GM12878 (cell line): ENCODE measurements around the gene ASIC4. TPM values are rescaled to one million over a fixed set of nuclear protein-coding genes. Genes with fewer than 3 reads are reported as not detected.

ENCODE experiments used
- ATAC-seq: fragments of 200-7000 bp; cut with Tn5 transposase; 3 replicates; pipeline ENCODE4 v1.9.1; 2020; ENCODE audit warnings: mild to moderate bottlenecking, moderate library complexity
- BruUV-seq: library from RNA; stranded (reverse); fragments of 400-500 nt; replicated peaks from 2 replicates; lab custom pipeline; 2021; lab: Mats Ljungman, UMichigan
- CTCF ChIA-PET: fragments of 300-600 bp; sonication (Branson Sonifier 250); formaldehyde crosslinking; extraction: SDS; loops from one replicate; lab custom pipeline; 2021; ENCODE audit warnings: inconsistent platforms; lab: Yijun Ruan, JAX
- POLR2A ChIA-PET: fragments of 350-600 bp; formaldehyde crosslinking; extraction: SDS; loops from one replicate; lab custom pipeline; 2021; ENCODE audit warnings: inconsistent platforms; lab: Charles Lee
- RAD21 ChIA-PET: fragments of 300-600 bp; sonication (Branson Sonifier 250); formaldehyde crosslinking; loops from one replicate; lab custom pipeline; 2023; ENCODE audit warnings: antibody characterized with exemption; ENCODE audit not compliant: unreplicated experiment; lab: Charles Lee
- SMC1A ChIA-PET: fragments of 300-600 bp; sonication (Branson Sonifier 250); formaldehyde crosslinking; loops from one replicate; lab custom pipeline; 2023; ENCODE audit not compliant: unreplicated experiment, uncharacterized antibody; lab: Charles Lee
- DNase-seq: peaks from one replicate; pipeline ENCODE4 v3.0.0-alpha.2; 2011; ENCODE audit warnings: low read depth, low spot score
- FAIRE-seq: peaks from 3 replicates; lab custom pipeline; 2011; peaks lifted over from hg19 to GRCh38; lab: Jason Lieb, UNC
- H2AFZ ChIP-seq: 2 replicates; pipeline ENCODE4 v1.6.0; 2011; ENCODE audit warnings: low read depth, low read length, control low read depth; ENCODE audit not compliant: control insufficient read depth
- H3K27ac ChIP-seq: 2 replicates; pipeline ENCODE4 v1.5.1; 2011; ENCODE audit warnings: control low read depth; ENCODE audit not compliant: control insufficient read depth, insufficient read depth
- H3K27me3 ChIP-seq, 2 experiments: replicated peaks in 1 of 2; 2 replicates each; pipeline versions ENCODE4 v1.6.0 to v1.6.1; 2011; ENCODE audit warnings: low read length in 1 of 2; ENCODE audit not compliant: control insufficient read depth in 2 of 2, insufficient read depth in 2 of 2
- H3K36me3 ChIP-seq, 2 experiments: 2 replicates each; pipeline ENCODE4 v1.5.1; 2011; ENCODE audit warnings: low read length in 1 of 2; ENCODE audit not compliant: control insufficient read depth in 2 of 2, insufficient read depth in 2 of 2
- H3K4me1 ChIP-seq: 2 replicates; pipeline ENCODE4 v1.6.1; 2011; ENCODE audit warnings: mild to moderate bottlenecking, low read length, moderate library complexity, mixed read lengths; ENCODE audit not compliant: control insufficient read depth, insufficient read depth
- H3K4me2 ChIP-seq: 2 replicates; pipeline ENCODE4 v1.6.0; 2011; ENCODE audit warnings: control low read depth; ENCODE audit not compliant: control insufficient read depth, insufficient read depth
- H3K4me3 ChIP-seq: fragments of 200-600 bp; sonication (generic); 2 replicates; pipeline ENCODE4 v1.5.1; 2016
- H3K79me2 ChIP-seq: 2 replicates; pipeline ENCODE4 v1.6.0; 2011; ENCODE audit warnings: low read length; ENCODE audit not compliant: control insufficient read depth, insufficient read depth
- H3K9ac ChIP-seq: 2 replicates; pipeline ENCODE4 v1.8.0; 2011; ENCODE audit warnings: low read length, control low read depth, mixed read lengths; ENCODE audit not compliant: control insufficient read depth, insufficient read depth
- H3K9me3 ChIP-seq: replicated peaks from 3 replicates; pipeline ENCODE4 v1.5.1; 2011; ENCODE audit warnings: mild to moderate bottlenecking, low read length; ENCODE audit not compliant: control insufficient read depth, insufficient read depth
- H4K20me1 ChIP-seq: 2 replicates; pipeline ENCODE4 v1.6.0; 2011; ENCODE audit not compliant: control insufficient read depth, insufficient read depth
- CBFB ChIP-seq: IDR thresholded peaks from 2 replicates; pipeline ENCODE4 v1.6.1; 2016; ENCODE audit warnings: antibody characterized with exemption, low read depth
- CHD1 ChIP-seq: IDR thresholded peaks from 2 replicates; pipeline ENCODE4 v1.6.1; 2012; ENCODE audit warnings: low read depth, low read length, improper control_type of control experiment
- DPF2 ChIP-seq: fragments of 450-650 bp; IDR thresholded peaks from 2 replicates; pipeline ENCODE4 v1.6.1; 2017; ENCODE audit warnings: mild to moderate bottlenecking
- EED ChIP-seq: sonication (generic); IDR thresholded peaks from 2 replicates; pipeline ENCODE4 v1.6.1; 2016; ENCODE audit warnings: antibody characterized with exemption, low read depth
- SMAD5 ChIP-seq: IDR thresholded peaks from 2 replicates; pipeline ENCODE4 v1.6.1; 2016; ENCODE audit warnings: antibody characterized with exemption, low read depth
- SUZ12 ChIP-seq: fragments of 200-600 bp; sonication (generic); IDR thresholded peaks from one replicate; pipeline ENCODE4 v1.6.1; 2018; ENCODE audit warnings: antibody characterized with exemption, mild to moderate bottlenecking; ENCODE audit not compliant: unreplicated experiment
- TARDBP ChIP-seq: IDR thresholded peaks from 2 replicates; pipeline ENCODE4 v1.6.1; 2016; ENCODE audit warnings: borderline replicate concordance
- WGBS: methylation state at CpG from one replicate; pipeline ENCODE4 v1.1.6; 2016; ENCODE audit warnings: low lambda C conversion rate; ENCODE audit not compliant: insufficient replicate concordance, insufficient coverage; ENCODE audit errors: missing lambda C conversion rate; 5-methylcytosine and 5-hydroxymethylcytosine counted together
- in situ Hi-C: fragments of 300-500 bp; cut with MboI; formaldehyde crosslinking; loops from 9 replicates; pipeline ENCODE4 v1.14.3; 2018; ENCODE audit warnings: mixed read lengths
- intact Hi-C: fragments of 100-400 bp; cut with micrococcal nuclease; formaldehyde crosslinking; loops from one replicate; pipeline ENCODE4 v1.14.2; 2022; ENCODE audit not compliant: unreplicated experiment
- polyA plus RNA-seq, 11 experiments: library from polyadenylated mRNA; depleted of rRNA in 4 of 11; unstranded in 6 of 11; stranded (reverse) in 5 of 11; fragments of >200 nt; fragmentation: Nextera tagmentation in 4 of 11; fragmentation: Illumina TruSeq in 1 of 11; extraction: Ambion mirVana in 4 of 11; extraction: Trizol in 1 of 11; gene quantifications; 1 replicate in 1 of 11; 2 replicates in 10 of 11; pipeline versions ENCODE4 v1.2.1 to v1.2.3, GENCODE V29; 2011 to 2016; ENCODE audit warnings: inconsistent platforms in 2 of 11, missing spikeins in 2 of 11, low read depth in 1 of 11
- total RNA-seq, 4 experiments: library from RNA; depleted of rRNA in 3 of 4; stranded (reverse); fragments of >200 nt in 3 of 4; fragmentation: Illumina TruSeq in 1 of 4; extraction: Trizol in 1 of 4; gene quantifications; 2 replicates each; pipeline versions ENCODE4 v1.2.1 to v1.2.3, GENCODE V29; 2013 to 2021
- TF ChIP-seq, protein P1 (sequence below): fragments of 450-650 bp; IDR thresholded peaks from 2 replicates; pipeline ENCODE4 v1.6.1; 2014; ENCODE audit warnings: mild to moderate bottlenecking

Gene ASIC4
- total and polyA plus RNA-seq, 10 of the 15 experiments (the other 5 are each of a cell fraction or from before 2014, with no cell fraction given), result 0.01 TPM; not detected in 9

DNA sequence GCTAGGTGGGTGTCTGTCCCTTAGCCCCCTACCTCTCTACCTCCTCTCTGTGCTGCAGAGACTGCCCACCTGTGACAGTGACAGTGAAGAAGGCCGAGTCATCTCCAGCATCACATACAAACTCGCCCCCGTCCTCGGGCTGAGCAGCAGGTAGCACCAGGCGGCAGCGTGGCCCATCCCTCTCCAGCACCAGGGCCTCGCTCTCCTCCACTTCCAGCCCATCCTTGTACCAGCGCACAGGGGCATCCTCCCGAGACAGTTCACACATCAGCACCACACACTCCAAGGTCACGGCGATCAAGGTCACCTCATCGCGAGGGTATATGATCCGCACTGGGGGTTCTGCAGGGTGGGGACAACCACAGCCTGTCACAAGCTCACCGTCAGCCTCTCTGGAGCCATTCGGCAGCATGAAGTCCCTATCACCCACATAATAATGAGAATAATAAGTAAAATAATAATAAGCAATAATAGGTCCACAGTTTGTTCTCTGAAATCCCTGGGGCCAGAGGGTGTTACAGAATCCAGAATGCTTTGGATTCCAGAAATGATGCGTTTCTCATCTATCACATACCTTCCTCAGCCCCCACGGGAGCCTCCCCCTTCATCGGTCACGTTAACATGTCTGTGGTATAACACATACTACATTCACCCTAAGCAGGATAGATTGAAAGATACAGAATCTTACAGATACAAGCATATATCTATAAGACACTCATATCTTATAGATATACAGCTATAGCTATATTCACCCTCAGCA is 45.1 kb downstream of the ASIC4 start:
- Histone ChIP-seq H3K4me2 (no peak overlapping the region), H3K4me3 (no peak overlapping the region), H3K36me3 (no peaks in the 10 kb centered on the region), H2AFZ (no peak overlapping the region), H3K79me2 (no peaks in the 10 kb centered on the region), H3K27ac (no peak overlapping the region), H3K4me1 (no peaks in the 10 kb centered on the region), H4K20me1 (no peaks in the 10 kb centered on the region), H3K27me3 (no peaks in the 10 kb centered on the region; a peak in 2 of 4 replicates), H3K9me3 (no peaks in the 10 kb centered on the region), H3K9ac (no peak overlapping the region)
- FAIRE-seq (no peak), ATAC-seq (no peak), DNase-seq (no peak)
- ChIA-PET CTCF (interaction anchor here (0.5 to 2.6 kb wide), 19 partner anchors 12 to 281 kb away, joined by 3 to 22 read pairs (median 3); partner anchors contain the start of genes CHPF, DNPEP, INHA and OBSL1), POLR2A (no interaction called here), SMC1A (interaction anchor here (1.3 to 1.5 kb wide), 2 partner anchors 82 to 83 kb away, joined by 4 read pairs; no protein-coding TSS in a partner anchor), RAD21 (interaction anchor here (1.5 kb wide), 1 partner anchor 18 kb away, joined by 3 read pairs; no protein-coding TSS in a partner anchor)
- BruUV-seq, result no TSS peak
- WGBS, result 20% methylated on average over 20 of the region's 20 CpGs
- in situ Hi-C loops (no loop called here), intact Hi-C loops (no loop called here)
- TF ChIP-seq DPF2 (no peak), TARDBP (no peak), SMAD5 (no peak), EED (no peak), CBFB (no peak), SUZ12 (no peak), CHD1 (no peak)
- TF ChIP-seq, protein P1, sequence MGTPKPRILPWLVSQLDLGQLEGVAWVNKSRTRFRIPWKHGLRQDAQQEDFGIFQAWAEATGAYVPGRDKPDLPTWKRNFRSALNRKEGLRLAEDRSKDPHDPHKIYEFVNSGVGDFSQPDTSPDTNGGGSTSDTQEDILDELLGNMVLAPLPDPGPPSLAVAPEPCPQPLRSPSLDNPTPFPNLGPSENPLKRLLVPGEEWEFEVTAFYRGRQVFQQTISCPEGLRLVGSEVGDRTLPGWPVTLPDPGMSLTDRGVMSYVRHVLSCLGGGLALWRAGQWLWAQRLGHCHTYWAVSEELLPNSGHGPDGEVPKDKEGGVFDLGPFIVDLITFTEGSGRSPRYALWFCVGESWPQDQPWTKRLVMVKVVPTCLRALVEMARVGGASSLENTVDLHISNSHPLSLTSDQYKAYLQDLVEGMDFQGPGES, result no peak
